Effector memory CD8-positive, alpha-beta T cell (primary cell): ENCODE measurements around the gene TDP1.

Source experiments
- ATAC-seq: fragments of 150-1000 bp; cut with Tn5 transposase; replicated peaks from 2 replicates; pipeline ENCODE4 v1.10.0; 2021; ENCODE audit warnings: mild to moderate bottlenecking, moderate library complexity
- DNase-seq, 3 experiments: peaks; one replicate each; pipeline ENCODE4 v3.0.0; 2021
- H3K27ac Mint-ChIP-seq, 2 donors: one replicate each; pipeline ENCODE4 v1.8.0; 2022; ENCODE audit warnings: mild to moderate bottlenecking in 2 of 2, mixed read lengths in 2 of 2, moderate library complexity in 2 of 2
- H3K27me3 Mint-ChIP-seq, 2 donors: one replicate each; pipeline ENCODE4 v1.8.0; 2022; ENCODE audit warnings: mixed read lengths in 2 of 2
- H3K36me3 Mint-ChIP-seq: one replicate; pipeline ENCODE4 v1.8.0; 2022; ENCODE audit warnings: mild to moderate bottlenecking, moderate library complexity, mixed read lengths; ENCODE audit not compliant: insufficient read depth
- H3K4me1 Mint-ChIP-seq, 2 donors: one replicate each; pipeline ENCODE4 v1.8.0; 2022; ENCODE audit warnings: low read depth in 2 of 2, mixed read lengths in 2 of 2
- H3K4me3 Mint-ChIP-seq, 2 donors: one replicate each; pipeline ENCODE4 v1.8.0; 2022; ENCODE audit warnings: mild to moderate bottlenecking in 2 of 2, mixed read lengths in 2 of 2, moderate library complexity in 2 of 2
- H3K9me3 Mint-ChIP-seq, 2 donors: one replicate each; pipeline ENCODE4 v1.8.0; 2022; ENCODE audit warnings: mixed read lengths in 2 of 2

Gene TDP1

DNA sequence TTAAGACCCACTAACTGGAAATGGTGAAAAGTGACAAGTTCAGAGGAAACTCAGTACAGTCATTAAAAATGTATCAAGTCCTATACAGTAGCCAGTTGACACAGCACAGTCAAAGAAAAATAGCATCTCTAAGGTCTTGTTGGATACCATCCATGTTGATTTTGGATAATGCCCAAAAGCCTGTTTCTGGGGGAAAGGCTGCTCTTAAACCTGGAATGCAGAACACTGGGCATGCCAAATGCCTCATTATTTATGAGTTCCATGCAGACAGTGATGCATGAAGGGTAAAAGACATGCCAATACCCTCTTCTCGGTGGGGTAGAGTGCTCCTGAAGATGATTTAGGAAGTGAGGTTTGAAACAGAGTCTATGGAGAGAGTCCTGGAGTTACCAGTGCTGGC lies 135.7 kb downstream of the TDP1 start:
- Mint-ChIP-seq H3K36me3 (no peaks in the 10 kb centered on the region), H3K4me3 (no peak overlapping the region), H3K27ac (no peak overlapping the region), H3K4me1 (no peaks in the 10 kb centered on the region), H3K9me3 (no peaks in the 10 kb centered on the region), H3K27me3 (peaks cover 38 to 58% of the 10 kb centered on the region in 2 donors)
- ATAC-seq (no peak), DNase-seq (no peak)

GRCh38 chr14:90093942-90094595 lies 138.3 kb downstream of the TDP1 start:
- H3K9me3 Mint-ChIP-seq: no peaks in the 10 kb centered on the region
- H3K4me1 Mint-ChIP-seq: no peaks in the 10 kb centered on the region
- ATAC-seq (no peak), DNase-seq (no peak)
- H3K27ac Mint-ChIP-seq: no peak overlapping the region
- H3K4me3 Mint-ChIP-seq: no peak overlapping the region
- no peaks in the 10 kb centered on the region for H3K36me3 Mint-ChIP-seq
- peaks cover 25 to 57% of the 10 kb centered on the region in 2 donors for H3K27me3 Mint-ChIP-seq
